ENCODE measurements around the gene ILRUN. TPM values are rescaled to one million over a fixed set of nuclear protein-coding genes. Genes with fewer than 3 reads are reported as not detected.

The ILRUN gene
- total and polyA plus RNA-seq, 2 donors (not counting 1 experiment from before 2014, with no cell fraction given) = 30.1 to 71.3 TPM

- Histone ChIP-seq H3K4me3 (ENCODE audit: control extremely low read depth in 1 of 5, extremely low read depth in 1 of 5, insufficient read depth in 1 of 5, low read depth in 2 of 5, low read length in 4 of 5) (no peak overlapping the region), H3K9me3 (ENCODE audit: control extremely low read depth in 1 of 3, control insufficient read depth in 2 of 3, insufficient read depth in 1 of 3, low read length in 2 of 3) (no peaks in the 10 kb centered on the region), H3K79me2 (ENCODE audit: control insufficient read depth, insufficient read depth, low read length) (peaks cover 98% of the 10 kb centered on the region), H3K9ac (ENCODE audit: low read length) (no peak overlapping the region), H3K27me3 (replicated peaks in 1 of 4; ENCODE audit: control extremely low read depth in 1 of 4, control insufficient read depth in 3 of 4, insufficient read depth in 4 of 4, low read length in 3 of 4) (no peaks in the 10 kb centered on the region), H3K27ac (ENCODE audit: low read length in 2 of 2) (peak overlapping the region in 1 of 2 donors; percentile 3), H4K20me1 (ENCODE audit: control insufficient read depth, insufficient read depth, low read length, poor library complexity, severe bottlenecking) (peaks cover 14% of the 10 kb centered on the region), H3K4me2 (replicated peaks; ENCODE audit: low read depth, low read length, poor library complexity, severe bottlenecking) (peak overlapping the region; percentile 10), H3K36me3 (replicated peaks in 1 of 2; ENCODE audit: control extremely low read depth in 1 of 2, control insufficient read depth in 1 of 2, extremely low read depth in 1 of 2, insufficient read depth in 2 of 2, low read length in 1 of 2) (no peaks in the 10 kb centered on the region), H2AFZ (ENCODE audit: insufficient read depth, low read depth, low read length, poor library complexity, severe bottlenecking) (no peak overlapping the region), H3K4me1 (ENCODE audit: control insufficient read depth in 2 of 2, insufficient read depth in 2 of 2, low read length in 2 of 2) (peaks cover 33 to 37% of the 10 kb centered on the region in 2 donors)
- TF ChIP-seq CTCF (IDR thresholded peaks at IDR 0.05) = no peak
- no peak for TF ChIP-seq EZH2 (IDR thresholded peaks at IDR 0.05; ENCODE audit: borderline replicate concordance, insufficient read depth, low read depth, low read length, poor library complexity, severe bottlenecking)
- peaks cover 68% of the 10 kb centered on the region for H3K4me1 Mint-ChIP-seq
- ATAC-seq (ENCODE audit: low read depth) (no peak), DNase-seq (no peak)
- H3K9me3 Mint-ChIP-seq (ENCODE audit: insufficient read depth) = no peaks in the 10 kb centered on the region
- intact Hi-C loops (cut with micrococcal nuclease) = no loop called here
- H3K4me3 Mint-ChIP-seq = peak overlapping the region; percentile 44
- POLR2A ChIA-PET = interaction anchor here (1.9 kb wide), 1 partner anchor 9 kb away, joined by 7 read pairs; no protein-coding TSS in a partner anchor
- CTCF ChIA-PET = no interaction called here
- WGBS (ENCODE audit: insufficient coverage) = no CpG with 5 or more reads among the region's 2 CpGs
- H3K27me3 Mint-ChIP-seq = no peaks in the 10 kb centered on the region
- peak overlapping the region; percentile 89 for H3K27ac Mint-ChIP-seq
These were observed 33.2 kb downstream of the ILRUN start for GRCh38 chr6:34663371-34663770.

GRCh38 chr6:34661357-34661756 is 35.2 kb downstream of the ILRUN start:
- H3K79me2 ChIP-seq (ENCODE audit: control insufficient read depth, insufficient read depth, low read length) = peaks cover 98% of the 10 kb centered on the region
- DNase-seq (no peak), ATAC-seq (ENCODE audit: low read depth) (no peak)
- no CpG with 5 or more reads among the region's 1 CpG for WGBS (ENCODE audit: insufficient coverage)
- no peak overlapping the region for H3K4me3 Mint-ChIP-seq
- H3K36me3 ChIP-seq (replicated peaks in 1 of 2; ENCODE audit: control extremely low read depth in 1 of 2, control insufficient read depth in 1 of 2, extremely low read depth in 1 of 2, insufficient read depth in 2 of 2, low read length in 1 of 2) = no peaks in the 10 kb centered on the region
- no peak overlapping the region for H2AFZ ChIP-seq (ENCODE audit: insufficient read depth, low read depth, low read length, poor library complexity, severe bottlenecking)
- no peak overlapping the region for H3K4me3 ChIP-seq (ENCODE audit: control extremely low read depth in 1 of 5, extremely low read depth in 1 of 5, insufficient read depth in 1 of 5, low read depth in 2 of 5, low read length in 4 of 5)
- peak overlapping the region; percentile 32 for H3K27ac Mint-ChIP-seq
- CTCF ChIA-PET = no interaction called here
- no peak overlapping the region for H3K4me2 ChIP-seq (replicated peaks; ENCODE audit: low read depth, low read length, poor library complexity, severe bottlenecking)
- POLR2A ChIA-PET = no interaction called here
- no peaks in the 10 kb centered on the region for H3K9me3 ChIP-seq (ENCODE audit: control extremely low read depth in 1 of 3, control insufficient read depth in 2 of 3, insufficient read depth in 1 of 3, low read length in 2 of 3)
- H3K9me3 Mint-ChIP-seq (ENCODE audit: insufficient read depth) = no peaks in the 10 kb centered on the region
- H3K27ac ChIP-seq (ENCODE audit: low read length in 2 of 2) = no peak overlapping the region
- TF ChIP-seq CTCF (IDR thresholded peaks at IDR 0.05) (no peak), EZH2 (IDR thresholded peaks at IDR 0.05; ENCODE audit: borderline replicate concordance, insufficient read depth, low read depth, low read length, poor library complexity, severe bottlenecking) (no peak)
- H3K4me1 Mint-ChIP-seq = peaks cover 68% of the 10 kb centered on the region
- intact Hi-C loops (cut with micrococcal nuclease) = no loop called here
- H4K20me1 ChIP-seq (ENCODE audit: control insufficient read depth, insufficient read depth, low read length, poor library complexity, severe bottlenecking) = peaks cover 20% of the 10 kb centered on the region
- no peaks in the 10 kb centered on the region for H3K27me3 ChIP-seq (replicated peaks in 1 of 4; ENCODE audit: control extremely low read depth in 1 of 4, control insufficient read depth in 3 of 4, insufficient read depth in 4 of 4, low read length in 3 of 4)
- H3K27me3 Mint-ChIP-seq = no peaks in the 10 kb centered on the region
- H3K9ac ChIP-seq (ENCODE audit: low read length) = no peak overlapping the region
- H3K4me1 ChIP-seq (ENCODE audit: control insufficient read depth in 2 of 2, insufficient read depth in 2 of 2, low read length in 2 of 2) = peaks cover 50 to 51% of the 10 kb centered on the region in 2 donors
